Central memory CD8-positive, alpha-beta T cell (primary cell): ENCODE results near the gene PRLH.

Source experiments
- ATAC-seq: fragments of 150-1000 bp; cut with Tn5 transposase; replicated peaks from 2 replicates; pipeline ENCODE4 v1.10.0; 2022; ENCODE audit warnings: mild to moderate bottlenecking, moderate FRiP score, moderate number of reproducible peaks; ENCODE audit not compliant: poor library complexity, severe bottlenecking; ENCODE audit errors: extremely low read depth
- DNase-seq, 2 donors: peaks; one replicate each; pipeline ENCODE4 v3.0.0; 2021; ENCODE audit warnings: low spot score in 2 of 2
- H3K27ac Mint-ChIP-seq: one replicate; pipeline ENCODE4 v1.8.0; 2022; ENCODE audit warnings: low read depth, mild to moderate bottlenecking, moderate library complexity, mixed read lengths
- H3K27me3 Mint-ChIP-seq: one replicate; pipeline ENCODE4 v1.8.0; 2022; ENCODE audit warnings: mixed read lengths
- H3K36me3 Mint-ChIP-seq: one replicate; pipeline ENCODE4 v1.8.0; 2022; ENCODE audit warnings: mild to moderate bottlenecking, moderate library complexity, mixed read lengths; ENCODE audit not compliant: insufficient read depth
- H3K4me1 Mint-ChIP-seq: one replicate; pipeline ENCODE4 v1.8.0; 2022; ENCODE audit warnings: mixed read lengths
- H3K4me3 Mint-ChIP-seq: one replicate; pipeline ENCODE4 v1.8.0; 2022; ENCODE audit warnings: mild to moderate bottlenecking, moderate library complexity, mixed read lengths
- H3K9me3 Mint-ChIP-seq: one replicate; pipeline ENCODE4 v1.8.0; 2022; ENCODE audit warnings: mixed read lengths

Gene PRLH

GRCh38 chr2:237566401-237567235 lies at the start of gene PRLH:
Gene PRLH (plus strand): TSS chr2:237566574. CDS start chr2:237566574, 0 bp downstream.
- Mint-ChIP-seq H3K27ac (no peak within 1 kb of the TSS), H3K9me3 (no peaks in the 10 kb centered on the region), H3K4me1 (no peaks in the 10 kb centered on the region), H3K4me3 (no peak within 1 kb of the TSS), H3K27me3 (no peaks in the 10 kb centered on the region), H3K36me3 (no peaks in the 10 kb centered on the region)
- ATAC-seq (no peak), DNase-seq (no peak)

- no peak for ATAC-seq
- no peaks in the 10 kb centered on the region for H3K36me3 Mint-ChIP-seq
- H3K27me3 Mint-ChIP-seq = no peaks in the 10 kb centered on the region
- no peak overlapping the region for H3K27ac Mint-ChIP-seq
- DNase-seq = no peak
- no peak overlapping the region for H3K4me3 Mint-ChIP-seq
- no peaks in the 10 kb centered on the region for H3K9me3 Mint-ChIP-seq
- no peaks in the 10 kb centered on the region for H3K4me1 Mint-ChIP-seq
Measured at GRCh38 chr2:237517163-237517562, 49.2 kb upstream of the PRLH start.

- H3K27me3 Mint-ChIP-seq = no peaks in the 10 kb centered on the region
- no peak overlapping the region for H3K4me3 Mint-ChIP-seq
- no peak overlapping the region for H3K27ac Mint-ChIP-seq
- no peak for ATAC-seq
- DNase-seq = no peak
- H3K9me3 Mint-ChIP-seq = no peaks in the 10 kb centered on the region
- H3K36me3 Mint-ChIP-seq = no peaks in the 10 kb centered on the region
- no peaks in the 10 kb centered on the region for H3K4me1 Mint-ChIP-seq
Measured at GRCh38 chr2:237517990-237518389, 48.4 kb upstream of the PRLH start.

DNA sequence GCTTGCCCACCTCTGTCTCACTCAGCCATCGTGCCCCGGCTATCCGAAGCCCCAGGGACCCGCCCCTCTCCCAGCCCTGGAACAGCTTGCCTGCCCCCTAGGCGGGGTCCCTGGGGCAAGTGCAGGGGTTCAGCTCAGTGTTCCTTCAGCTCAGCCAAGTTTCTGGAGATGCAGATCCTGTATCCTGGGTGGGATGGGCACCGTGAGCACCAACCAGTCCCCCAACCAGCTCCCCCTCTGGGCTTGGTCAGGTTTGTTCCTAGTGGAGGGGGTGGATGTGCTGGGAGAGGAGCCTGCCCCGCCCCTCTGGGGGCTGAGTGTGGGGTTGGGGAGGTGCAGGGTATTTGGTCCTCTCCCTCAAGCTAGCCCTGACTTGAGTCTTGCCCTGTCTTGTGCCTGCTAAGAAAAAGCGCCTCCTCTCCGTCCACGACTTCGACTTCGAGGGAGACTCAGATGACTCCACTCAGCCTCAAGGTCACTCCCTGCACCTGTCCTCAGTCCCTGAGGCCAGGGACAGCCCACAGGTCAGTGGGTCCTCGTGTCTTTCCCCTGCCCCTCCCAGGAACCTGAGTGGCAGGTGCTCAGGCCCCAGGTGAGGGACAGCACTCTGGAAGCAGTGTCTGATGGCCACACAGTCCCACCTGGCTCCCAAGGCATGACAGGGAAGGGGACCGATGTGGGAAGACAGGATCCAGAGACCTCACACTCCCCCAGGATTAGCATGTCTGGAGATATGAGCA lies 46.7 kb upstream of the PRLH start:
- DNase-seq (no peak), ATAC-seq (no peak)
- H3K36me3 Mint-ChIP-seq = no peaks in the 10 kb centered on the region

DNA sequence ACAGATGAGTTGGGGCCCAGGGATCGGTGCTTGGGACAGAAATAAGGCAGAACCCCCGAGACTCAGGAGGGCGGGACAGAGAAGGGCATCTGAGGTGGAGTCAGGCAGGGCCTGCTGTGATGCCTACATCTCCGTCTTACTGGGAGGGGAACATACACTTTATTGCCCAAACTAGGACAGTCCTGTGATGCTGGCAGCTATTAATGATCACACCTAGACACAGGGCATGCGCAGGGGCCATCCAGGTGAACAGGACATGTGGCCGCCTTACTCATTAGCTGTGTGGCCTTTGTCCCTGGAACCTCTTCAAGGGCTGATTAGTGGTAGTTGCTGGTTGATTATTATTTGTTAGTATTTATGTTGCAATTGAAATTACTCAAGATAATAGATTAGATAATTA lies 46.1 kb upstream of the PRLH start:
- no peaks in the 10 kb centered on the region for H3K4me1 Mint-ChIP-seq
- H3K36me3 Mint-ChIP-seq = no peaks in the 10 kb centered on the region
- no peak for DNase-seq
- H3K9me3 Mint-ChIP-seq = no peaks in the 10 kb centered on the region
- no peak overlapping the region for H3K27ac Mint-ChIP-seq
- H3K4me3 Mint-ChIP-seq = no peak overlapping the region
- no peak for ATAC-seq
- no peaks in the 10 kb centered on the region for H3K27me3 Mint-ChIP-seq

More for the DNA sequence above, 46.7 kb upstream of the PRLH start:
- no peak overlapping the region for H3K4me3 Mint-ChIP-seq
- H3K27me3 Mint-ChIP-seq = no peaks in the 10 kb centered on the region
- no peak overlapping the region for H3K27ac Mint-ChIP-seq
- H3K9me3 Mint-ChIP-seq = no peaks in the 10 kb centered on the region
- no peaks in the 10 kb centered on the region for H3K4me1 Mint-ChIP-seq

DNA sequence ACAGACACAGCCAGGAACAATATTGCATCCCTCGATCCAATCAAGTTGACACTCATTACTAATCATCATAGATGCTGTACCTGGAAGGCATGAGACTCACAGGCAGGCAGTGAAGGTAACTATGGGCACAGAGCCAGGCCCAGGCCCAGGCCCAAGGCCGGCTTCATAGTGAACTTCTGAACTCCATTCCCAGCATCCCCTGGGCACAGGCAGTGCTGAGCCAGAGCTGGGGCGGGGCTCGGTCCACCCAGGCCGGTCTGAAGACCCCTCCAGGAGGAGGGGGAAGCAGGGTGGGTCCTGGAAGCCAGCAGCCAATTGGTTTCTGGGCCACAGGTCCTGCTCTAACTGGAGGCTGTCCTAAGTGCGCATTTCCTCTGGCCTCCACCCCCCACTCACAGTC lies 41.7 kb upstream of the PRLH start:
- Mint-ChIP-seq H3K4me3 (no peak overlapping the region), H3K36me3 (no peaks in the 10 kb centered on the region), H3K27me3 (no peaks in the 10 kb centered on the region), H3K27ac (no peak overlapping the region), H3K4me1 (no peaks in the 10 kb centered on the region), H3K9me3 (no peaks in the 10 kb centered on the region)
- DNase-seq (no peak), ATAC-seq (no peak)

DNA sequence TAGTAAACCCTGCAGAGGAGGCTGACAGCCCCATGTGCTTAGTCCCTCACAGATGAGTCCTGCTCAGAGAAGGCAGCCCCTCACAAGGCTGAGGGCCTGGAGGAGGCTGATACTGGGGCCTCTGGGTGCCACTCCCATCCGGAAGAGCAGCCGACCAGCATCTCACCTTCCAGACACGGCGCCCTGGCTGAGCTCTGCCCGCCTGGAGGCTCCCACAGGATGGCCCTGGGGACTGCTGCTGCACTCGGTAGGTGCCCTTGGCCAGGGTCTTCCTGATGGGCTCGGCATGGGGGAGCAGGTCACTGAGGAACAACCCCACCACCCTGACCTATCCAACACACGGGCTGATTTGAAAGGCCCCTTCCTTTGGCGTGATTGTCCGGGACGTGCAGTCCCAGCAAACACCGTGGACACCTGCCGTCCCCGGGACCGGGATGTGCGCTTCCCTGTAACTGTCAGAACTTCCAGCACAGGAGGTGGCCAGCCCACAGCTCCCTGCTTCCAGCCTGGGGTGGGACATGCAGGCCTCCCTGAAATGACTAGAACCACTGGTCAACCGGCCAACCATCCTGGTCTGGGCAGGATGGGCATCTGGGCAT lies 40.7 kb upstream of the PRLH start:
- Mint-ChIP-seq H3K4me3 (no peak overlapping the region), H3K27ac (no peak overlapping the region), H3K9me3 (no peaks in the 10 kb centered on the region)

GRCh38 chr2:237527233-237527632 lies 39.1 kb upstream of the PRLH start:
- H3K9me3 Mint-ChIP-seq = no peaks in the 10 kb centered on the region
- no peak overlapping the region for H3K27ac Mint-ChIP-seq
- H3K4me1 Mint-ChIP-seq = no peaks in the 10 kb centered on the region
- DNase-seq (no peak), ATAC-seq (no peak)
- no peaks in the 10 kb centered on the region for H3K27me3 Mint-ChIP-seq
- H3K36me3 Mint-ChIP-seq = no peaks in the 10 kb centered on the region
- H3K4me3 Mint-ChIP-seq = no peak overlapping the region

More for the DNA sequence above, 40.7 kb upstream of the PRLH start:
- H3K27me3 Mint-ChIP-seq = no peaks in the 10 kb centered on the region
- ATAC-seq (no peak), DNase-seq (no peak)
- no peaks in the 10 kb centered on the region for H3K4me1 Mint-ChIP-seq
- no peaks in the 10 kb centered on the region for H3K36me3 Mint-ChIP-seq

- no peak overlapping the region for H3K4me3 Mint-ChIP-seq
- no peaks in the 10 kb centered on the region for H3K36me3 Mint-ChIP-seq
- H3K4me1 Mint-ChIP-seq = no peaks in the 10 kb centered on the region
- ATAC-seq (no peak), DNase-seq (no peak)
- no peaks in the 10 kb centered on the region for H3K27me3 Mint-ChIP-seq
- no peak overlapping the region for H3K27ac Mint-ChIP-seq
- no peaks in the 10 kb centered on the region for H3K9me3 Mint-ChIP-seq
Measured at GRCh38 chr2:237527766-237528165, 38.6 kb upstream of the PRLH start.

DNA sequence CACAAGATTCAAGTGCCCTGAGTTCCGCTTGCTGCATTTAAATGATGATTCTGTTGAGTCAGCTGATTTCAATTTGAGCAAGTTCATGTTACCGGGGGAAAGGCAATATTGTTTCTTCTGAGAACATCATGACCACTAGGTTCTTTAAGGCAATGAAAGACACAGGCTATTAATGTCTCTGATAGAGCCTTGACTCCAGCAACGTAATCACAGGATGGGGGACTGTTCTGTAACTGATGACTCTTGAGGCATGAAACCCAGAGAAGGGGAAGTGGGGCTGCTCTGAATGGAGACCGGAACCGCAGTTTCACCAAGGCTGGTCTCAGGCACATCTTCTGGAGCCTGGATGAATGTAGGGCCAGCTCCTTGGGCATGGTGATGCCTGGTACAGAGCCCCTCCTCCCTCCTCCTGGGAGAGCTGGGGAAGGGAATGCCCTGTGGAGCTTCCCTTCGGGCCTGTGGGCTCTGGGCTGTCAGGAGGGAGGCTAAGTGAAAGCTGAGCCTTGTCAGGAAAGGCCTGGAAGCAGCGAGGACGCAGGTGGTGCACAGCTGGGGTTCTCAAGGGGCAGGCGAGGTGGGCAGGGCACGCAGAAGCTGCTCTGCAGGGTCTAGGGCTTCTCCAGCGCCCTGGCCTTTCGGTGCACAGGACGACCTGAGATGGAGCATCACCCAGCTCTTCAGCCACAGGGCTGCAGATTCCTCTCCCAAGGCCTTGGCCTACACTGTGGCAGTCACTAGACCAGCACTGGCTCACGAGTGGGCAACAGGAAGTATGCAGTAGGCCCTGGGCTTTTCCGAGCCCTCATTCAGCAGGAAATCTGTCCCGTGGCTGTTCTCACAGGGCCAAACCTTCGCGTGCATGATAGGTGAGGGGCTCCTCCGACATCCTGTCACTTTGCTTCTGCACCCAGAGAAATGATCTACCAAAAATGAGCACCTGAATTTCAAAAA lies 36.6 kb upstream of the PRLH start:
- no peak for DNase-seq
- no peak for ATAC-seq
- H3K27me3 Mint-ChIP-seq = no peaks in the 10 kb centered on the region
- H3K9me3 Mint-ChIP-seq = no peaks in the 10 kb centered on the region
- no peak overlapping the region for H3K4me3 Mint-ChIP-seq
- H3K36me3 Mint-ChIP-seq = no peaks in the 10 kb centered on the region
- no peak overlapping the region for H3K27ac Mint-ChIP-seq
- H3K4me1 Mint-ChIP-seq = no peaks in the 10 kb centered on the region

GRCh38 chr2:237530472-237531433 lies 35.6 kb upstream of the PRLH start:
- H3K9me3 Mint-ChIP-seq = no peaks in the 10 kb centered on the region
- no peaks in the 10 kb centered on the region for H3K36me3 Mint-ChIP-seq
- peaks cover 3% of the 10 kb centered on the region for H3K27me3 Mint-ChIP-seq
- ATAC-seq = no peak
- H3K27ac Mint-ChIP-seq = no peak overlapping the region
- H3K4me3 Mint-ChIP-seq = no peak overlapping the region
- DNase-seq = no peak
- no peaks in the 10 kb centered on the region for H3K4me1 Mint-ChIP-seq
